OCI-LY1 (cell line): ENCODE data around the gene SIAE.

ENCODE experiments used
- EZH2 ChIP-seq: fragments of 200-600 bp; sonication (generic), shearing (Covaris generic); IDR thresholded peaks from 2 replicates; pipeline ENCODE4 v1.8.0; 2017; ENCODE audit warnings: borderline replicate concordance, mixed run types, mild to moderate bottlenecking, antibody characterized with exemption, low read length, moderate library complexity, mixed read lengths
- TF ChIP-seq, protein P1 (sequence below): fragments of 200-600 bp; sonication (generic), shearing (Covaris generic); IDR thresholded peaks from 2 replicates; pipeline ENCODE4 v1.5.1; 2017; ENCODE audit warnings: mild to moderate bottlenecking, antibody characterized with exemption, low read length, moderate library complexity, mixed read lengths

DNA sequence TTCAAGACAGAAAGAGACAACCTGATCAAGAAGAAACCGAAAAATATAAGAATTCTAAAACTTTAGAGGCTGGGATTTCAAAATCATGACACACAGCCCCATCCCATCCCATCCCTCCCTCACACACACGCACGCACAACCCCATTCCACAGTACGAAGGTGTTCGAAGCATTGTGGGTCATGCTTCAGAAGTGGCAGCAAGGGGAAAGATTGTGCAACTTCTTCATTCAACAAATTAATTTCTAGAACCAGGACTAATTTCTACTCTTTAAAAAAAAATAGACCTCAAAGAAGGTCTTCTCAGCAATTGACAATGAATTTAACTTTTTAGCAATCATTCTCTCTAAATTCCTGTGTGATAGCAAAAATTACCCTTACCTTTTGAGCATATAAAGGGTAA, 1.0 kb upstream of the SIAE start:
- TF ChIP-seq EZH2, result no peak
- TF ChIP-seq, protein P1, sequence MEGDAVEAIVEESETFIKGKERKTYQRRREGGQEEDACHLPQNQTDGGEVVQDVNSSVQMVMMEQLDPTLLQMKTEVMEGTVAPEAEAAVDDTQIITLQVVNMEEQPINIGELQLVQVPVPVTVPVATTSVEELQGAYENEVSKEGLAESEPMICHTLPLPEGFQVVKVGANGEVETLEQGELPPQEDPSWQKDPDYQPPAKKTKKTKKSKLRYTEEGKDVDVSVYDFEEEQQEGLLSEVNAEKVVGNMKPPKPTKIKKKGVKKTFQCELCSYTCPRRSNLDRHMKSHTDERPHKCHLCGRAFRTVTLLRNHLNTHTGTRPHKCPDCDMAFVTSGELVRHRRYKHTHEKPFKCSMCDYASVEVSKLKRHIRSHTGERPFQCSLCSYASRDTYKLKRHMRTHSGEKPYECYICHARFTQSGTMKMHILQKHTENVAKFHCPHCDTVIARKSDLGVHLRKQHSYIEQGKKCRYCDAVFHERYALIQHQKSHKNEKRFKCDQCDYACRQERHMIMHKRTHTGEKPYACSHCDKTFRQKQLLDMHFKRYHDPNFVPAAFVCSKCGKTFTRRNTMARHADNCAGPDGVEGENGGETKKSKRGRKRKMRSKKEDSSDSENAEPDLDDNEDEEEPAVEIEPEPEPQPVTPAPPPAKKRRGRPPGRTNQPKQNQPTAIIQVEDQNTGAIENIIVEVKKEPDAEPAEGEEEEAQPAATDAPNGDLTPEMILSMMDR, result no peak
